GM21367 (cell line): ENCODE measurements around the gene PROSER3.
"Not testable (repeated sequence)": the region's sequence is repeated elsewhere in the genome, so short reads cannot be mapped to it uniquely, and the experiment has no call there.

Experiments used
- ATAC-seq: cut with Tn5 transposase; IDR thresholded peaks from one replicate; pipeline ENCODE4 v1.9.1; 2021; ENCODE audit not compliant: unreplicated experiment

Gene PROSER3

GRCh38 chr19:35753634-35754369 is 4.2 kb upstream of the PROSER3 start:
- ATAC-seq = no peak

DNA sequence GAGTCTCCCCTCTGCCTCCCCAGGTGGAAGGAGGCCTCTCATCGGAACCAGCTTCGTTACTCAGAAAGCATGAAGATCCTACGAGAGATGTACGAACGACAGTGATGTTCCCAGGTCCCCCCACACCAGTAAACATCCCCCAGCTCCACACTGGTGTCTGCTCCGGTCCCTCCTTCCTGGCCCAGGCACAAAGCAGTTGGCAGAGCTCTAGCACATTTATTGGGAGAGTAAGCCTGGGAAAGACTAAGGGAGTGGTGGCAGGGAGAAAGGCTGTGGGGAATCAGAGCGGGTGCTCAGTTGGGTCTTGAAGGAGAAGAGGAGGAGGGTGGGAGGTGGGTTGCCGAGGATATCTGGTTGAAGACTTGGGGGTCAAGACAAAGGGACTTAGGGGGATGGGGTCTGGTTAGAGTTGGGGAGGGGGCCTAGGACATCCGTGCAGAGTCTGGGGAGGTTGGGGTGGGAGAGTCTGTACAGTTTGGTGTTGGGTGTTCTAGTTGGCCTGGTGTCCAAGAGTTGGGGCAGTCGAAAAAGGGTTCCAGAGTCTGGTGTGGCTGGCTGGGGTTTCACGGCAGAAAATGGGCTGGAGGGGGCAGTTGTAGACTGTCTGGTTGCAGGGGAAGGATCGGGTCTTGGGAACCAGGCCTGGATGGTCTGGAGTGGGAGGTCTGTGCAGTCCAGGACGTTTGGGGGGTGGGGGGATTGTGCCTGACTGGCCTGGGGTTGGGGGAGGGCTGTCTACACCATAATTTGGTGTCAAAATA is 3.4 kb upstream of the PROSER3 start:
- ATAC-seq = no peak

DNA sequence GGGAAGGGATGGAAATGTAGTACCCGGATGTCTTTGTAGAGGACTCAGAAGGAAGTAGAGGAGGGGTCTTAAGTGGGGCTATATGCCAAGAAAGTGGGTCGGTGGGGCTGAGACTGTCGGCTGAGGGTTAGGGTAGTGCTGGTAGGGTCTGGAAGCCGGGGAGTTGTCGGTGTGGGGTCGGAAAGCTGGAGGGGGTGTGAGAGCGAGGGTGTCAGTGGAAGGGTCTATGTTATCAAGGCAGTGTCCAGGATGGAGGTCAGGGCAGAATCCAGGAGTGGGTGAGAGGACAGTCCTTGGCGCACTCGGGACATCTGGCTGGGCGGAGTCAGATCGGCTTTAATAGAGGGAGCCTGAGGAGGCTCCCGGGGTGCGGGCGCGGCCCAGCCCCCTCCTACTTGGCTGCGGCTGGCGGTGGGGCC is 2.8 kb upstream of the PROSER3 start:
- no peak for ATAC-seq

DNA sequence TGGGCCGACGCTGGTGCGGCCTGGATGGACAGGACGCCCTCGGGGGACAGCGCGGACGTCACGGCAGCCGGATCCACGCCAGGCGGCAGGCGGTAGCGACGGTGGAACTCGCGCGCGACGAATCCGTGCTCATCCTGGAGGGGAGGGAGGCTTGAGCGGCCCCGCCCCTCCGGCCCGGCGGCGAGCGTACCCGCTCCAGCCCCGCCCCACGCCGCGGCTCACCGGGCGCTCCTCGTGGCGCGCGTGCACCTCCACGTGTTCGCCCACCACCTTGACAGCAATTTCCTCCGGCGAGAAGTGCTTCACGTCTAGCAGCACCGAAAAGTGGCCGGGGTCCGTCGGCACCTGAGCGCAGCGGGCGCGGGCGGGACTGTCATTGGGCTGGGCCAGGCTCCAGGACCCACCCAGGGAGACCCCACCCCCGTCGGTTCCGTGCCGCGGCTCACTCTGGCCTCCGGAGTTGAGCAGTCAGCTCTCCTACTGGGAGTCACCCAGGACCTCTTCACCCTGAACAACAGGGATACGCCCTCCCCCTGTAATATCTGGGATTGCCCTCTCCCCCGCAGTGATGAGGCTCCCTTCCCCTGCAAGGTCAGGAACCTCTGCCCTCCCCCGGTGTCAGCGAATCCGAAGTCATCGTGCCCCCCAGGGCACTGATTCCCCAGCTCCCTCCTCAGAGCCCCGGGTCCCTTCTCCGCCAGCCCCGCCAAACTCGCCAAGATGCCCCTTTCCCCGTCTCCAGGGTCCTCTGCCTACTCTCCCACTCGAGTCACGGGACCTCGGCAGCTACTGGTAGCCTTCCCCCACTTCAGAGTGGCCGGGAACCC is 2.2 kb upstream of the PROSER3 start:
- ATAC-seq = no peak

DNA sequence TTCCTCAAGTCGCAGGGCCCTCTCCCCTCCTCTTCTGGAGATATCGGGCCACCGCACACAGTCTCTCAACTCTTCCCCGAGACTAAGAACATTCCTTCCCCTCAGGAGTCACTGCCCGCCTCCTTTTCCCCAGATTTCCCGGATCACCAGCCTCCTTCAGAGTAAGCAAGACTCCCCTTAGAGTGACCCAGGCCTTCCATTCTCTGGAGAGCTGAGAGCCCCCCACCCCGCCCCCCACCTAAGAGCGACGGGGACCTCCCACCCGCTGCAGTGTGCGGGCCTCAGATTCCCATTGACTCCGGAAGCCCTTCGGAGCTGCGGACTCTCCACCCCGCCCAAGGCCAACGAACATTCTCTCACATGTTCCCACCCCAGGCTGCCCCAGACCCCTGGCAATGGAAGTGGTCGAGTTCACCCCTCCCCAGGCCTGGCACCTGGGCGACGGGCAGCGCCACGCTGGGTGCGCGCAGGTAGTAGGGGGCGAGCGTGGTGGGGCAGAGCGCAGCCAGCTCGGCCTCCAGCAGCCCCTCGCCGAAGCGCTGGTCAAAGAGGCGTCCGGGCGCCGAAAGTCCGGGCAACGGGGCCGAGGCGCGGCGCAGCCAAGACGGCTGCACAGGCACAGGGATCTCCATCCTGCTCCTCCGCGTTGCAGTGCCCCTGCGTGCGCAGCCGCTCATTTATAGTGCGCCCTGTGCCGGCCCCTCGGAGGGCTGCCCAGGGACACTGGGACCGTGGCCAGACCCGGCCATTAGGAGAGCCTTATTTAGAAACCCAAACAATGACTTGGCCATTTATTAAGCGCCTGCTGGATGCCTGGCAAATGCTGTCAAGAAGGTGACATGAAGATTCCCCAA is 1.4 kb upstream of the PROSER3 start, which contains the start of gene HSPB6:
Gene HSPB6, minus strand, starts transcription at position 653 of the 854 bp plus-strand sequence. Its CDS starts 21 bp downstream, at position 632.
- no peak for ATAC-seq

DNA sequence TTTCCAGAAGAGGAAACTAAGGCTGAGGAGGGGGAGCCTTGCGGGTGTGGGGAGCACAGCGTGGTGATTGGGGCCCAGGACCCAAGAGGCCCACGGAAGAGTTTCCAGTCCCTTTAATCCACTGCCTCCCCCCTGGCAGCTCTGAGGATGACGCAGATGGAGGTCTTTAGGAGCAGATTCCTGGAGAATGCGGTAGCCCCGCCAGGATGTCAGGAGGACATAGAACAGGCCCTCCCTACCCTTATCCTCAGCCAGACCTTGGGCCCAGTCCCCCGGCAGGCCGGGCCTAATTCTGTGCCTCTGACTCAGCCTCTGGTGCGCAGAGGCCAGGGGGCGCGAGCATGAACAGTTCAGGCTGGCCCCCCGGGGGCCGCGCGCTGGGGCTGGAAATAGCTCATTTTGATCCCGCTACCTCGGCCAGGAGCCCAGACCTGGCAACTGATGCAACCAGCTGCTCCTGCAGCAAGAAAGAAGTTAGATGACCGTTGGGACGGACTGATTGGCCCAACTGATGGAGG is 686 bp upstream of the PROSER3 start:
- ATAC-seq = no peak

DNA sequence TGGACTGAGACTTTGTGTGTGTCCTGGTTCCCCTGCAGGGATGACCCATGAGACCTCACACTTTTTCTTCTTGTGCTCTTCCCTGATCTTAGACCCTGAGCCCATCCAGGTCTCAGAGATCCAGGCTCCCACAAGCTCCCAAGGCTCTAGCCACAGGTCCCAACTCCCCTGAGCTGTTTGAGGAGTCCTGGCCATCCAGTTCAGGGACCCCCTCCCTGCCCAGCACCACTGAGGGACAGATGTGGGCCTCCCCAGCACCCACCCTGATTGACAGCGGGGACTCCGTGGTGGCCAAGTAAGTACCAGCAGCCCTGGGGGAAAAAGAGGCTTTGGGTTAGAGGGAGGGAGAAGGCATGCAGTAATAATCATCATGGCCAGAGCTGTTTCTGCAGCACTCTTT is 1.7 kb downstream of the PROSER3 start:
- ATAC-seq = no peak

DNA sequence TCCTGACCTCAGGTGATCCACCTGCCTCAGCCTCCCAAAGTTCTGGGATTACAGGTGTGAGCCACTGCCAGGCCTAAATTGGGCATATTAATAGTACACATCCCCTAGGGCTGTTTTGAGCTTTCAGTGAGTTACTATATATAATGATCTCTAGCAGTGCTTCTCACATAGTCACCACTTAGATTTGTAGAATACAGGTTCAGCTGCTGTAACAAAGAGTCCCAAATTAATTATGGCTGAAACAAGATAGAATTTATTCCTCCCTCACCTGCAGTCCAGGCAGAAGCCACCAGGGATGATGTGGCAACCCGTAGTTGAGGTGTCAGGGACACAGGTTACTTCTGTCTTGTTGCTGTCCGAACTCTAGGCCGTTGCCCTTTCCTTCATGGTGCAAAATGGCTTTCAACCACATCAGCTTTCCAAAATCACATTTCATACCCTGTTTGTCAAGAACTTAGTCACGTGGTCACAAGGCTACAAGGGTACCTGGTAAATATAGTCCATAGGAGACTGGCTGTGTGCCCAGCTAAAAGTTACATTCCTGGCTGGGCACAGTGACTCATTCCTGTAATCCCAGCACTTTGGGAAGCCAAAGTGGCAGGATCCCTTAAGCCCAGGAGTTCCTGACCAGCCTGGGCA is 2.9 kb downstream of the PROSER3 start:
- no peak for ATAC-seq

DNA sequence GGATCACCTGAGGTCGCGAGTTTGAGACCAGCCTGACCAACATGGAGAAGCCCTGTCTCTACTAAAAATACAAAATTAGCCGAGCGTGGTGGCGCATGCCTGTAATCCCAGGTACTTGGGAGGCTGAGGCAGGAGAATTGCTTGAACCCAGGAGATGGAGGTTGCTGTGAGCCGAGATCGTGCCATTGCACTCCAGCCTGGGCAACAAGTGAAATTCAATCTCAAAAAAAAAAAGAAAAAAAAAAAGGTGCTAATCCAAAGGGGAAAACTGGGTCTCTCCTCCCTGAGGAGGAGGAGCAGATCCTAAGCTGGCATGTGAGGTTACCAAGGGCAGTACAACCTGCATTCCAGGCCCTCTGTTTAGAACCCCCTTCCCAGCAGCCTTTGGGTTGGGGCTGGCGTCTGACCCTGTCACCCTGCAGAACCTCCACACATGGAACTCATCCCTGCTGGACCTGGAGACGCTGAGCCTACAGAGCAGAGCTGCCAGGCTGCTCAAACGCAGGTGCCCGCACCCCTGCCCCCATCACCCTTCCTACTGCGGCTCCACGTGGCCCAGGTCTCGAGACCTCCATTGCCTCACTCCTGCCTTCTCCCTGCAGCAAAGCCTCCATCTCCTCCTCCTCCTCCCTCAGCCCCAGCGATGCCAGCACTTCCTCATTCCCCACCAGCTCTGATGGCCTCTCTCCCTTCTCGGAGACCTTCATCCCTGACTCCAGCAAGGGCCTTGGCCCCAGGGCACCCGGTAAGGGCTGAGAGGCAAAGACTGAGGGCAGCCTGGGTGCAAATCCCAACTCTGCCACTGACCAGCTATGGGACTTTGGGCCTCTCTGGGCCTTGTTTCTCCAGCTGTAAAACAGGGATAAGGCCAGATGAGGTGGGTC is 6.7 kb downstream of the PROSER3 start:
- ATAC-seq = no peak

- ATAC-seq = no peak
Measured at GRCh38 chr19:35766571-35767104, 8.7 kb downstream of the PROSER3 start.

DNA sequence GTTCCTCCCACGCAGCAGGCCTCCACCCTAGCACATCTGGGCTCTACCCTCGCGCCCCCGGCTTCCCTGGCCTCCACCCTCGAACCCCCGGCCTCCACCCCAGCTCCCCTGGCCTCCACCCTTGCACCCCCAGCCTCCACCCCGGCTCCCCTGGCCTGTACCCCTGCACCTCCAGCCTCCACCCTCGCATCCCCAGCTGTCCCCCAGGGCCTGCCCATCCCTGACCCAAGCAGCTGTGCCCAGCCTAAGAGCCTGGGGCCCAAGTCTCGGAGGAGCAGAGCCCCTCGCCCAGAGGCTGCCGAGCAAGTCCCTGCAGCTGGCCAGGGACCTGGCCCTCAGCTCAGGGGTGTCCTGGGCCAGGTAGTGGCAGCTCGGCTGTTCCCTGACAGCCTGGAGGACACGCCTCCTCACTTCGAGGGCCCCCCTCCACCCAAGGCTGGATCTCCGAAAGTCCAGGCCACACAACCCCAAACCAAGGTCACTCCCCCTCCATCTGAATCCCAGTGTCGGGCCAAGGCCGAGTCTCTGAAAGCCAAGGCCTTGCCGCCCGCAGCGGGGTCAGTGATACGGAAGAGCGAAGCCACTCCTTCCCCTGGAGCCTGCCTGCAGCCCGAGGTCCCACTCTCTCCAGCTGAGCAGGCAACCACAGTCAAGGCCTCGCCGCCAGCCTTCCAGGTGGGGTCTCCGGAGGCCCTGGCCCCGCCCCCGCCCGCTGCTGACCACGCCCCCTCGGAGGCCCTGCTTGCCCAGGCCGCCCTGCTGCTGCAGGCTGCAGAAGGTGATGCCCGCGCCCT is 9.5 kb downstream of the PROSER3 start:
- ATAC-seq = no peak

DNA sequence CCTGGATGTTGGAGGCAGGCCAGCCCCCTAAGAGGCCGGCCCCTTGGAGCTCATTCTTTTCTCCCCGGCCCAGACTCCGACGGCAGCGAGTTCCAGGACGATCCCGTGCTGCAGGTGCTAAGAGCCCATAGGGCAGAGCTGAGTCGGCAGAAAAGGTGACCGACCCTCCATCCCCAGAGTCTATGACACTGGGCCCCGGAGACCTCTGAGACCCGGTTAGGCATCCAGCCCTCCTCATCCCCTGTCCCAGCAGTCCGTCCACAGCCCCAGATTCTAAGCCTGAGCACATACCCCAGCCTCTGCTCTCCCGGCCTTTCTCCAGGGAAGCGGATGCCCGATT is 10.1 kb downstream of the PROSER3 start:
- ATAC-seq = no peak

- ATAC-seq = not testable (repeated sequence)
Measured at GRCh38 chr19:35772362-35772761, 14.4 kb downstream of the PROSER3 start.

GRCh38 chr19:35773020-35773806 is 15.2 kb downstream of the PROSER3 start:
- ATAC-seq = no peak

DNA sequence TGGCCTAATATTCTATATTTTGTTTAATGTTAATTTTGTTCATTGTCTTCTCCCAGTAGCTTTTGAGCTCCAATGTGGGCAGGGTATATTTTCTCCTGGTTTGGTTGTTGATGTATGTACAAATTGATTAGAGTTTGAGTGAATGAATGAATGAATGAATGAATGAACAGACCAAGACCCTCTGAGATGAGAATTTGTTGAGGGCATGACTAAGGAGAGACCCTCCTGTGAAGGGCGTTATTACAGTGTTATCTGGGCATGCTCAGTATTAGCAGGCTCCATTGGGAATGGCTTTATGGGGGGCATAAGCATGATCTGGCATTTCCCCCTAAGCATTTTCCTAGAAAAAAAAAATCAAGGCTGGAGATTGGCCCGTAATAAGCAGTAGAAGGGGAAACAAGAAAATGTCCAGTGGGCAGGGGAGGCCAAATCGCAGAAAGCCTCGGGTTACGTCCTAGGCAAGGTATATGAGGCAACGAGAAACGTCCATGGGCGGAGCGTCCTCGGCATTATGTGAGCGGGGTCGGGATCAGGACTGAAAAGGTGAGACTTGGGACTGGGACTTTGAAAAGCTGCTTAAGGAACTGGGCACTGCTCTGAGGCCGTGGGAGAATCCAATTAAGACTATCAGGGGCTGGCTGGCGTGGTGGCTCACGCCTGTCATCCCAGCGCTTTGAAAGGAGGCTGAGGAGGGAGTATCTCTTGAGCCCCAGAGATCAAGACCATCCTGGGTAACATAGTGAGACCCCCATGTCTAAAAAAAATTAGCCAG is 16.5 kb downstream of the PROSER3 start:
- ATAC-seq = no peak

- ATAC-seq = no peak
Measured at GRCh38 chr19:35775046-35775297, 17.0 kb downstream of the PROSER3 start.
